Testis (tissue), 2 donors: Measurements from ENCODE around the gene LRRC2.

Experiments
- CTCF ChIP-seq, 3 experiments: fragments of 450-650 bp in 2 of 3; fragments of 200-600 bp in 1 of 3; sonication (generic) in 1 of 3; IDR thresholded peaks; one replicate each; pipeline ENCODE4 v1.5.1; 2016 to 2019; ENCODE audit warnings: antibody characterized with exemption in 3 of 3, mild to moderate bottlenecking in 2 of 3, moderate library complexity in 1 of 3
- POLR2A ChIP-seq: fragments of 450-650 bp; IDR thresholded peaks from one replicate; pipeline ENCODE4 v1.6.1; 2017; ENCODE audit warnings: antibody characterized with exemption, mild to moderate bottlenecking, moderate library complexity

GRCh38 chr3:46523556-46523955 lies 42.5 kb downstream of the LRRC2 start:
- TF ChIP-seq CTCF (IDR thresholded peaks at IDR 0.05) (no peak), POLR2A (no peak)
